ENCODE data around the gene PPARG. TPM values are rescaled to one million over a fixed set of nuclear protein-coding genes. Genes with fewer than 3 reads are reported as not detected.

Gene PPARG
- total RNA-seq, 4 donors from 2014 or later, result 16.9 to 146 (median 117) TPM

DNA sequence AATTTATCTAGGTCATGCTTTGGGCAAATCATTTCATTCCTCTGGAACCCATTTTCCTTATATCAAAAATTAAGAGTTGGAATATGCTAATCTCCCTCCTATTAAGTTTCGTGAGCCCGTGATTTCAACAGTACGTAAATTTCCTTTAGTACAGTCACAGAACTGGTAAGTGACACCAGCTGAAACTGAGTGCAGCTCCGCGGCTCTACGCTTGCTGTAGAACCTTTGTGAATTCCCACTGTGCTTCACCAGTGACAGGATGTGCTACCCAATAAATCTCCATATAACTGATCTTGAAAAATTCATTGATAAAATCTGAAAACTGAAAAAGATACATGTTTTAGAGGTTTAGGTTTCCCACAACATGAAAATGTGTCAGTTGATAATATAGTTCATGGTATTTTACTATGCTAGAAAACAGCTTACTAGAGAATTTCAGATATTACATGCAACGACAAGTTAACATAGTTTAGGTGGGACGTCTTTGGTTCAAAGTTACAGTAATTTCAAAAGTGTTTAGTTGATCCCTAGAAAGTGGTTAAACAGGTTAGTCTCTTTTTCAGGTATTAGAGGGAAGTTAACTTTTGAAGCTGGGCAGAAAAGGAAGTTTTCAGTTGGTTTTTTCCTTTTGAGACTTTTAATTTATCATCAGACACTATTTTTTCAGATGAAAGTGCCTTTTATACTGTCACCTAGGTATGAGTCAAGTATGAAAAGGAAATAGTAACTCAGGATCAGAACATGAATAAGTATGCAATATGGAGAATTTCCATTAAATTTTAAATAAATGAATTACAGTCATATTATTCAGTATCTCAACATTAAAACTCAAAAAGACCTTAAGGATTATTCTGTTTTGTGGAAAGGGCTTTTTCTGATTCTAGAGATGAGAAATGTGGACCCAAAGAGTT lies 57.0 kb downstream of the PPARG start:
- no peaks in the 10 kb centered on the region for H3K27me3 ChIP-seq
- H3K27ac ChIP-seq, result no peak overlapping the region
- 65 to 76% methylated on average over 6 to 8 of the region's 8 CpGs for WGBS, 2 donors (ENCODE audit: low coverage in 1 of 2)
- TF ChIP-seq EP300 (IDR thresholded peaks at IDR 0.05; ENCODE audit: low read depth) (no peak), POLR2AphosphoS5 (IDR thresholded peaks at IDR 0.05) (no peak), POLR2A (IDR thresholded peaks at IDR 0.05) (no peak)
- TF ChIP-seq, protein P1, sequence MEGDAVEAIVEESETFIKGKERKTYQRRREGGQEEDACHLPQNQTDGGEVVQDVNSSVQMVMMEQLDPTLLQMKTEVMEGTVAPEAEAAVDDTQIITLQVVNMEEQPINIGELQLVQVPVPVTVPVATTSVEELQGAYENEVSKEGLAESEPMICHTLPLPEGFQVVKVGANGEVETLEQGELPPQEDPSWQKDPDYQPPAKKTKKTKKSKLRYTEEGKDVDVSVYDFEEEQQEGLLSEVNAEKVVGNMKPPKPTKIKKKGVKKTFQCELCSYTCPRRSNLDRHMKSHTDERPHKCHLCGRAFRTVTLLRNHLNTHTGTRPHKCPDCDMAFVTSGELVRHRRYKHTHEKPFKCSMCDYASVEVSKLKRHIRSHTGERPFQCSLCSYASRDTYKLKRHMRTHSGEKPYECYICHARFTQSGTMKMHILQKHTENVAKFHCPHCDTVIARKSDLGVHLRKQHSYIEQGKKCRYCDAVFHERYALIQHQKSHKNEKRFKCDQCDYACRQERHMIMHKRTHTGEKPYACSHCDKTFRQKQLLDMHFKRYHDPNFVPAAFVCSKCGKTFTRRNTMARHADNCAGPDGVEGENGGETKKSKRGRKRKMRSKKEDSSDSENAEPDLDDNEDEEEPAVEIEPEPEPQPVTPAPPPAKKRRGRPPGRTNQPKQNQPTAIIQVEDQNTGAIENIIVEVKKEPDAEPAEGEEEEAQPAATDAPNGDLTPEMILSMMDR (IDR thresholded peaks at IDR 0.05), result no peak
- intact Hi-C loops (cut with DNase I; ENCODE audit: low total_unique reads) (no loop called here), in situ Hi-C loops (cut with MboI; ENCODE audit: low pct_ligation_motif_present in 1 of 4, low pct_unique_long_range_greater_than_20kb in 1 of 4, low sequenced_read_pairs in 3 of 4) (no loop called here)
- H3K4me1 ChIP-seq, result peaks cover 0 to 16% (median 9%) of the 10 kb centered on the region in 4 donors
- no peak for DNase-seq
- no peaks in the 10 kb centered on the region for H3K9me3 ChIP-seq
- H3K4me3 ChIP-seq, result no peak overlapping the region
- no peaks in the 10 kb centered on the region for H3K36me3 ChIP-seq

DNA sequence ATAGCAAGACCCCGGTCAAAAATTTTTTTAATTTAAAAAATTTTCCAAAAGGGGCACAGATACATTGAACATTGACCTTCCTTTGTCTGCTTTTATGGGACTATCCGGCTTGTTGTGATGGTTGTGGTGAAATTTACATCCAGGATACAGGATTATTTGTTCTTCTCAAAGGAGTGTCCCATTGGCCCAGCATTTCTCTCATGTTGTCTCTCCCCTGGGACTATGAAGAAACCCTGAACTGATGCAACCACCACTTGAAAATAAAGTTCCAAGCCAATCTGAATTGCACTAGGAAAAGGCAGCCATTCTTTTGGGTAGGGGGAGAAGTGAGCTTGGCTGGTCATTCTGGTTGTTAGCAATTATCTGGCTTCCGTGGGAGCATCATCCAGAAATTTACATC lies 58.4 kb downstream of the PPARG start:
- TF ChIP-seq POLR2A (IDR thresholded peaks at IDR 0.05) (no peak), EP300 (IDR thresholded peaks at IDR 0.05; ENCODE audit: low read depth) (no peak), POLR2AphosphoS5 (IDR thresholded peaks at IDR 0.05) (peak in 1 of 3 donors; percentile 19)
- TF ChIP-seq, protein P1 (IDR thresholded peaks at IDR 0.05), result no peak
- in situ Hi-C loops (cut with MboI; ENCODE audit: low pct_ligation_motif_present in 1 of 4, low pct_unique_long_range_greater_than_20kb in 1 of 4, low sequenced_read_pairs in 3 of 4), result no loop called here
- Histone ChIP-seq H3K4me3 (no peak overlapping the region), H3K27ac (no peak overlapping the region), H3K4me1 (peaks cover 0 to 28% (median 18%) of the 10 kb centered on the region in 4 donors), H3K36me3 (no peaks in the 10 kb centered on the region), H3K27me3 (no peaks in the 10 kb centered on the region), H3K9me3 (no peaks in the 10 kb centered on the region)
- DNase-seq, result no peak
- 79 to 82% methylated on average over 3 of the region's 3 CpGs for WGBS, 2 donors (ENCODE audit: low coverage in 1 of 2)
- intact Hi-C loops (cut with DNase I; ENCODE audit: low total_unique reads), result no loop called here

DNA sequence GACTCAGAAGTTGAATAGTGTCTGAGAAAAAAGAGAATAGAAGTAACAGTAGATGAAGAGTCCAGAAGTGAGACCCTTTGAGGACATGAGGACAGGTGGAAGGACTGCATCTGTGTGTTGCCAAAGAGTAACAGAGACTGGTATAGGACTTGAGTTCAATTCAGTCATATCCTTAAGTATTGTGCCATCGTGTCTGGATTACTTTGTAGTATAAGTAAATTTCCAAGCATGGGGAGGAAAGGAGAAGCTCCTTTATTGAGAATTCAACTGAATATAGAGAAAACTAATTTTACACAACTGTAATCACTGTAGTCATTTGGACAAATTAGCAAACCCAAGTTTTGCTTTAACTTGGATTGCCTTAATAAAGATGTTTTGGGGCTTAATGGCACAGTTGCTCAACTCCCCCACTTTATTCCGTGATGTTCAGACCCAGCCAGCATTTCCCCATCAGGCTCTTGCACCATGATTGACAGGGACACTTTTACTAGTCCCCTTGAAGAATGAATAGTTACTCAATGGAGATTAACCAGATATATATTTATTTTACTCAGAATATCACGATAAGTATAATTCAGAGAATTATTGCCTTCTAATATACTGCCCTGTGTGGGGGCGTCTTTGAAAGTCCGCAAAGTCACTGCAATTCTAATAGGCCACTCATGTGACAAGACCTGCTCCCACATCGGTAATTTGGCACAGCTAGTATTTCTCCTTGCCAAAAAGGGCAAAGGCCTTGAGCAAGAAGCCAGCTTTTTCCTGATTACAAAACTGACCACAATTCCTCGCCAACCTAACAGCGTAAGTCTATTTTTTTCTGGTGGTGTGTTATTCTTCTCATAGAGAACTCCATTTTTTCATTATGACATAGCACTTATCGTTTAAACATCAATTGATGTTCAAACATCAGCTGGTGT lies 61.3 kb downstream of the PPARG start:
- TF ChIP-seq POLR2AphosphoS5 (IDR thresholded peaks at IDR 0.05) (peak in 2 of 3 donors; percentile 5 to 66), EP300 (IDR thresholded peaks at IDR 0.05; ENCODE audit: low read depth) (no peak)
- TF ChIP-seq, protein P1 (IDR thresholded peaks at IDR 0.05), result no peak
- WGBS, 2 donors (ENCODE audit: low coverage in 1 of 2), result 35 to 36% methylated on average over 9 of the region's 9 CpGs
- DNase-seq, result no peak
- Histone ChIP-seq H3K4me3 (no peak overlapping the region), H3K4me1 (peaks cover 0 to 39% (median 23%) of the 10 kb centered on the region in 4 donors), H3K36me3 (no peaks in the 10 kb centered on the region), H3K9me3 (no peaks in the 10 kb centered on the region), H3K27me3 (no peaks in the 10 kb centered on the region), H3K27ac (peak overlapping the region; percentile 1 to 24 (median 16))
- intact Hi-C loops (cut with DNase I; ENCODE audit: low total_unique reads), result no loop called here
- in situ Hi-C loops (cut with MboI; ENCODE audit: low pct_ligation_motif_present in 1 of 4, low pct_unique_long_range_greater_than_20kb in 1 of 4, low sequenced_read_pairs in 3 of 4), result no loop called here

DNA sequence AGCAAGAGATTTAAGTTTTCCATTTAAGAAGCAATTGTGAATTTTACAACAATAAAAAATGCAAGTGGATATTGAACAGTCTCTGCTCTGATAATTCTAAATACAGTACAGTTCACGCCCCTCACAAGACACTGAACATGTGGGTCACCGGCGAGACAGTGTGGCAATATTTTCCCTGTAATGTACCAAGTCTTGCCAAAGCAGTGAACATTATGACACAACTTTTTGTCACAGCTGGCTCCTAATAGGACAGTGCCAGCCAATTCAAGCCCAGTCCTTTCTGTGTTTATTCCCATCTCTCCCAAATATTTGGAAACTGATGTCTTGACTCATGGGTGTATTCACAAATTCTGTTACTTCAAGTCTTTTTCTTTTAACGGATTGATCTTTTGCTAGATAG lies 62.3 kb downstream of the PPARG start:
- intact Hi-C loops (cut with DNase I; ENCODE audit: low total_unique reads) (no loop called here), in situ Hi-C loops (cut with MboI; ENCODE audit: low pct_ligation_motif_present in 1 of 4, low pct_unique_long_range_greater_than_20kb in 1 of 4, low sequenced_read_pairs in 3 of 4) (no loop called here)
- Histone ChIP-seq H3K36me3 (no peaks in the 10 kb centered on the region), H3K9me3 (no peaks in the 10 kb centered on the region), H3K27me3 (no peaks in the 10 kb centered on the region), H3K4me1 (peaks cover 0 to 49% (median 28%) of the 10 kb centered on the region in 4 donors), H3K4me3 (no peak overlapping the region), H3K27ac (peak overlapping the region in 3 of 4 donors; percentile 1 to 24 (median 22))
- WGBS, 2 donors (ENCODE audit: low coverage in 1 of 2), result 38 to 51% methylated on average over 4 of the region's 4 CpGs
- TF ChIP-seq POLR2A (IDR thresholded peaks at IDR 0.05) (no peak), POLR2AphosphoS5 (IDR thresholded peaks at IDR 0.05) (peak in 1 of 3 donors; percentile 47)
- no peak for DNase-seq
